HG03521 (cell line): ENCODE measurements around the gene TTC9B.
"Not testable (repeated sequence)": the region's sequence is repeated elsewhere in the genome, so short reads cannot be mapped to it uniquely, and the experiment has no call there.

Source experiments
- ATAC-seq: cut with Tn5 transposase; IDR thresholded peaks from one replicate; pipeline ENCODE4 v1.9.1; 2021; ENCODE audit warnings: mild to moderate bottlenecking, moderate library complexity; ENCODE audit not compliant: unreplicated experiment

The TTC9B gene

GRCh38 chr19:40175820-40176219, 42.4 kb downstream of the TTC9B start:
- ATAC-seq = no peak

GRCh38 chr19:40174092-40174491, 44.1 kb downstream of the TTC9B start:
- ATAC-seq = no peak

GRCh38 chr19:40171293-40171692, 46.9 kb downstream of the TTC9B start:
- ATAC-seq = not testable (repeated sequence)

- ATAC-seq = not testable (repeated sequence)
These were observed 47.7 kb downstream of the TTC9B start for GRCh38 chr19:40170303-40170989.

- ATAC-seq = not testable (repeated sequence)
These were observed 48.5 kb downstream of the TTC9B start for GRCh38 chr19:40169482-40170302.
